Measurements from ENCODE around the gene LAMC3.

Gene LAMC3

GRCh38 chr9:131020862-131021261 lies 11.9 kb downstream of the LAMC3 start:
- H3K9me3 Mint-ChIP-seq = no peaks in the 10 kb centered on the region

DNA sequence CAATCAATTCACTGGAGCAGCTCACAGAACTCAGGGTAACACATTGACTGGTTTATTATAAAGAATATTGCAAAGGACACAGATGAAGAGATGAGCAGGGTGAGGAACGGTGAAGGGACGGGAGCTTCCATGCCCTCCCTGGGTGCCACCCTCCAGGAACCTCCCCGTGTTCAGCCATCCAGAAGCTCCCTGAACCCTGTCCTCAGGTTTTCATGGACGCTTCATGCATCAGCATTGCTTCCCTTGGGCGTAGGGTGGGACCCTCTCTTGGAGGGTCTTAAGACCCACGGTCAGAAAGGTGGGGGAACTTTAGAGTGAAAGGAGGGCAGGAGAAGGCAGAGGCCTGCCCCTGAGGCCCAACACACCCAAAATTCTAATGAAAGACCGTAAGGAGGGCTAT lies 12.8 kb downstream of the LAMC3 start:
- H3K4me3 Mint-ChIP-seq = no peak overlapping the region

More at GRCh38 chr9:131020862-131021261, 11.9 kb downstream of the LAMC3 start:
- Mint-ChIP-seq H3K4me3 (no peak overlapping the region), H3K27ac (no peak overlapping the region), H3K27me3 (peaks cover 24% of the 10 kb centered on the region), H3K4me1 (ENCODE audit: low read depth) (no peaks in the 10 kb centered on the region), H3K36me3 (ENCODE audit: low read depth) (no peaks in the 10 kb centered on the region)

GRCh38 chr9:131024978-131025868 lies 16.2 kb downstream of the LAMC3 start:
- Mint-ChIP-seq H3K4me1 (ENCODE audit: low read depth) (no peaks in the 10 kb centered on the region), H3K9me3 (no peaks in the 10 kb centered on the region), H3K27me3 (peaks cover 7% of the 10 kb centered on the region), H3K4me3 (no peak overlapping the region), H3K27ac (no peak overlapping the region), H3K36me3 (ENCODE audit: low read depth) (no peaks in the 10 kb centered on the region)

More for the DNA sequence above, 12.8 kb downstream of the LAMC3 start:
- H3K27me3 Mint-ChIP-seq = peaks cover 17% of the 10 kb centered on the region
- H3K4me1 Mint-ChIP-seq (ENCODE audit: low read depth) = no peaks in the 10 kb centered on the region
- no peaks in the 10 kb centered on the region for H3K9me3 Mint-ChIP-seq
- H3K36me3 Mint-ChIP-seq (ENCODE audit: low read depth) = no peaks in the 10 kb centered on the region
- no peak overlapping the region for H3K27ac Mint-ChIP-seq

DNA sequence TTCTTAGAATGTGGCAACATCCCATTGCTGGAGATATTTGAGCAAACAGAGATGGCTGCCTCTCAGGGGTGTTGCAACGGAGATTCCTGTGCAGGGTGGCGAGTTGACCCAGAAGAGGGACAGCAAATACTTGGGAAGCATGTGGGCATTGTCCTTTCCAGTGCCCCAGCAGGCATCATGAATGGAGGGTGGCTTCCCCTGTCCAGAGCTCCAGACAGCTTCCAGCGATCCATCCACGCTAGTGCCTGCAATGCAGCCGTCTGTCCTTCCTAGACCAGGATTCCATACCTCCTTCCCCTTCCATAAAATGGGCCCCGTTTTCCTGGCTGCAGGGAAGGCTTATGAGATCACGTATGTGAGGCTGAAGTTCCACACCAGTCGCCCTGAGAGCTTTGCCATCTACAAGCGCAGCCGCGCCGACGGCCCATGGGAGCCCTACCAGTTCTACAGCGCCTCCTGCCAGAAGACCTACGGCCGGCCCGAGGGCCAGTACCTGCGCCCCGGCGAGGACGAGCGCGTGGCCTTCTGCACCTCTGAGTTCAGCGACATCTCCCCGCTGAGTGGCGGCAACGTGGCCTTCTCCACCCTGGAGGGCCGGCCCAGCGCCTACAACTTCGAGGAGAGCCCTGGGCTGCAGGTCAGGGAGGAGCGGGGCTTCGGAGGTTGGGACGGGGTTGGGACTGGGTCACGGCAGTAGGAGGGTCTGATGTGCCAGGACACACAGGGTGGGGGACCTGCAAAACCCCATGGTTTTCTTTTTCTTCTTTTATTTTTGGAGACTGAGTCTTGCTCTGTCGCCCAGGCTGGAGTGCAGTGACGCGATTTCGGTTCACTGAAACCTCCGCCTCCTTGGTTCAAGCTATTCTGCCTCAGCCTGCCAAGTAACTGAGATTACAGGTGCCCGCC lies 17.2 kb downstream of the LAMC3 start:
- Mint-ChIP-seq H3K27ac (no peak overlapping the region), H3K4me3 (no peak overlapping the region), H3K9me3 (no peaks in the 10 kb centered on the region), H3K36me3 (ENCODE audit: low read depth) (no peaks in the 10 kb centered on the region), H3K4me1 (ENCODE audit: low read depth) (no peaks in the 10 kb centered on the region), H3K27me3 (peaks cover 3% of the 10 kb centered on the region)

GRCh38 chr9:131027048-131027871 lies 18.3 kb downstream of the LAMC3 start:
- no peaks in the 10 kb centered on the region for H3K4me1 Mint-ChIP-seq (ENCODE audit: low read depth)
- H3K27ac Mint-ChIP-seq = no peak overlapping the region
- no peaks in the 10 kb centered on the region for H3K9me3 Mint-ChIP-seq
- peaks cover 3% of the 10 kb centered on the region for H3K27me3 Mint-ChIP-seq
- H3K36me3 Mint-ChIP-seq (ENCODE audit: low read depth) = no peaks in the 10 kb centered on the region
- no peak overlapping the region for H3K4me3 Mint-ChIP-seq

DNA sequence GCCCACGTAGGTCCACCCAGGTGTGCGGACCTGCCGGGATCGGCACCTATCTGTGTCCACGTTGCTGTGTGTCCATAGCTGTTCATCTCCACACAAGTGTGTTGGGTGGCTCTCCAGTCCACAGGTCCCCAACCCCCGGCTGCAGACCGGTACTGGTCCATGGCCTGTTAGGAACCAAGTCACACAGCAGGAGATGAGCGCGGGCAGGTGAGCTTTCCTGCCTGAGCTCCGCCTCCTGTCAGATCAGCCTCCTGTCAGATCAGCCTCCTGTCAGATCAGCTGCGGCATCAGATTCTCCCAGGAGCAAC lies 18.9 kb downstream of the LAMC3 start:
- no peaks in the 10 kb centered on the region for H3K4me1 Mint-ChIP-seq (ENCODE audit: low read depth)
- no peaks in the 10 kb centered on the region for H3K9me3 Mint-ChIP-seq
- peaks cover 2% of the 10 kb centered on the region for H3K27me3 Mint-ChIP-seq
- H3K27ac Mint-ChIP-seq = no peak overlapping the region
- H3K36me3 Mint-ChIP-seq (ENCODE audit: low read depth) = no peaks in the 10 kb centered on the region
- H3K4me3 Mint-ChIP-seq = no peak overlapping the region

DNA sequence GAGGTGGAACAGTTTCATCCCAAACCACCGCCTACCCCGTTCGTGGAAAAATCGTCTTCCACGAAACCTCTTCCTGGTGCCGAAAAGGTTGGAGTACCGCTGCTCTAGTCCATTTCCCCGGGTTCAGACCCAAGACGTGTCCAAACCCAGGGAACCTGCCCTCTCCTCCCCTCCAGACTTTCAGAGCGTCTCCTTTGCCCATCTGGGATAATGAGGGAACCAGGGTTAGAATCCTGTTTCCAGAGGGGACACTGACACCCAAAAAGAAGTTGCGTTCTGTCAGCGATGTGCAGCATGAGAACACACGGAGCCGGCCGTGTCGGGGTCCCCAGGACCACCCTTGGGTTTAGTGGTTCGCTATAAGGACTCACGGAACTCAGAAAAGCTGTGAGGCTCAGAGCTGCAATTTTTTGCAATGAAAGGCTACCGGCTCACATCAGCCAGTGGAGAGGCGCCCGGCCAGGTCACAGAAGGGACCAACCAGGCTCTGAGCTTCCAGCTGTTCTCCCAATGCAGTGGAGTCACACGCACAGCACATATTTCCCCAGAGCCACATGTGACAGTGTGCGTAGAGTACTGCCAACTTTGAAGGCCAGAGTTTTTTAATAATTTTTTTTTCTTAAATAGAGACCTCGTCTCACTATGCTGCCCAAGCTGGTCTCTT lies 19.4 kb downstream of the LAMC3 start:
- Mint-ChIP-seq H3K27me3 (no peaks in the 10 kb centered on the region), H3K27ac (no peak overlapping the region), H3K36me3 (ENCODE audit: low read depth) (no peaks in the 10 kb centered on the region), H3K4me1 (ENCODE audit: low read depth) (no peaks in the 10 kb centered on the region), H3K9me3 (no peaks in the 10 kb centered on the region), H3K4me3 (no peak overlapping the region)

DNA sequence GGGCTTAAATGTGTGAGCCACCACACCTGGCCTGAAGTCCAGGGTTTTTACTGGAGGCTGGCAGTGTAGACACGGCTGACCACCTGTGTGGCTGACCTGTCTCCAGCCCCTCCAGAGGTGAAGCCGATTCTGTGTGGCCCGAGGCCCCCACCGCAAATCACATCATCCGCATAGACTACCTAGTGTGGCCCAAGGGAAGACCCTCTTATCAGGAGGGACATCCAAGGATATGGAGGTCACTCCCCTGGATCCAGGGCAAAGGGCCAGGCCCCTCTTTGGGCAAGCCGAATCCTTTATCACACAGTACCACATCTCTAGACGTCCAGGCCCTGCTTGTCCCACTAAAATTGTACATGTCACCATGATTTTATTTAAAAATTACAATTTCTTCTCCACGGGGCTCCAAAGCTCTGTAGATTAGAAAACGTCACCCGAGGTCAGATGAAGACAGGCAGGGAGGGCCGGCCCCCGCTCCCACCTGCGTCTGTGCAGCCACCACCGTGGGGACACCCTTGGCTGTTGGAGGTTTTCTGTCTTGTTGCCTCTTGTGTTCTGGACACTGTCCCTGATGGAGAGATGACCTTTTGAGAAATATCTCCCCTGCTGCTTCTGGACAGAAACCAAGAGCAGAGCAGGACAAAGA lies 20.1 kb downstream of the LAMC3 start:
- H3K4me3 Mint-ChIP-seq = no peak overlapping the region

DNA sequence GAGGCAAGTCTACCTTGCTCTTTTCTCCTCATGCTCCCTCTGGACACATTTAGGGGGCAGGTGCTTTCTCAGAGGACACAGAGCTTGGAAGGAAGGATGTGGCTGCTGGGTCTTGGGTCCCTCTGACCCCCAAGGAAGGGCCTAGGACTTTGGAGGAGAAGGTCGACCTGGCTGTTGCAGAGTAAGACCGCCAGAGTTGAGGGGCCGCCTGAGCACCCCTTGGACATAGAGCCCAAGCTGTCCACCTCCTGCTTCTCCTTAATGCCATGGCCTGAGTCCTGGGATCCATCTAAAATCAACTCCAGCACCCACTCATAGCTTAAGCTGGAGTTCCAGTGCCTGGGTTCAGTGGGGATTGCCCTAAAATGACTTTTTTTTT lies 20.6 kb downstream of the LAMC3 start:
- Mint-ChIP-seq H3K4me3 (no peak overlapping the region), H3K36me3 (ENCODE audit: low read depth) (no peaks in the 10 kb centered on the region), H3K27ac (no peak overlapping the region), H3K4me1 (ENCODE audit: low read depth) (no peaks in the 10 kb centered on the region), H3K9me3 (no peaks in the 10 kb centered on the region), H3K27me3 (no peaks in the 10 kb centered on the region)

More for the DNA sequence above, 20.1 kb downstream of the LAMC3 start:
- H3K9me3 Mint-ChIP-seq = no peaks in the 10 kb centered on the region
- no peak overlapping the region for H3K27ac Mint-ChIP-seq
- H3K27me3 Mint-ChIP-seq = no peaks in the 10 kb centered on the region
- no peaks in the 10 kb centered on the region for H3K36me3 Mint-ChIP-seq (ENCODE audit: low read depth)
- H3K4me1 Mint-ChIP-seq (ENCODE audit: low read depth) = no peaks in the 10 kb centered on the region

- Mint-ChIP-seq H3K9me3 (no peaks in the 10 kb centered on the region), H3K27ac (no peak overlapping the region), H3K36me3 (ENCODE audit: low read depth) (no peaks in the 10 kb centered on the region), H3K4me3 (no peak overlapping the region), H3K27me3 (no peaks in the 10 kb centered on the region), H3K4me1 (ENCODE audit: low read depth) (no peaks in the 10 kb centered on the region)
These were observed 21.4 kb downstream of the LAMC3 start for GRCh38 chr9:131030239-131031004.

GRCh38 chr9:131031005-131031641 lies 22.1 kb downstream of the LAMC3 start:
- Mint-ChIP-seq H3K4me1 (ENCODE audit: low read depth) (no peaks in the 10 kb centered on the region), H3K9me3 (no peaks in the 10 kb centered on the region), H3K27ac (no peak overlapping the region), H3K4me3 (no peak overlapping the region), H3K27me3 (no peaks in the 10 kb centered on the region), H3K36me3 (ENCODE audit: low read depth) (no peaks in the 10 kb centered on the region)

DNA sequence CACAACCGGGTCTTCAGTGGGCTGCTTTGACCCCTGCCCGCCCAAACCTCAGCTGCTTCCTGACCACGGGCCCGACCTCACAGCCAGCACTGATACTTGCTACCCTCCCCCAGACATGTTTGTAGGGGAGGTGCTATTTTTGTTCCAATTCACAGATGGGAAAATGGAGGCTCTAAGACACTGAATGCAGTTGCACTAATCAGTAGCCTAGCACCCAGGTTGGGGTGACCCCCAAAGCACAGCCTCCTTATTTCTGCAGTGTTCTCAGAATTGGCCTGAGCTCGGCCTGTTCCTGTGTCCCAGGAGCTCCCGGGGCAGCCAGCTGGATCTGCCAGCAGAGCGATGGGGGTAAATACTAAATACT lies 22.6 kb downstream of the LAMC3 start:
- Mint-ChIP-seq H3K4me1 (ENCODE audit: low read depth) (no peaks in the 10 kb centered on the region), H3K4me3 (no peak overlapping the region), H3K27me3 (no peaks in the 10 kb centered on the region), H3K27ac (no peak overlapping the region), H3K9me3 (no peaks in the 10 kb centered on the region), H3K36me3 (ENCODE audit: low read depth) (no peaks in the 10 kb centered on the region)

DNA sequence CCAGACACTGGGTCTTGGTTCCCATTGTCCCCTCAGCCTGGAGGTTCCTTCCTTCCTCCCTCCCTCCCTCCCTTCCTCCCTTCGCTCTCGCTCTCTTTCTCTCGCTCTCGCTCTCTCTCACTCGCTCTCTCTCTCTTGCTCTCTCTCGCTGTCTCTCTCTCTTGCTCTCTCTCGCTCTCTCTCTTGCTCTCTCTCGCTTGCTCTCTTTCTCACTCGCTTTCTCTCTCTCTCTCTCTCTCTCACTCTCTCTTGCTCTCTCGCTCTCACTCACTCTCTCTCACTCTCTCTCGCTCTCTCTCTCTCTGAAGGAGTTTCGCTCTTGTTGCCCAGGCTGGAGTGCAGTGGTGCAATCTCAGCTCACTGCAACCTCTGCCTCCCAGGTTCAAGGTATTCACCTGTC lies 23.4 kb downstream of the LAMC3 start:
- H3K4me3 Mint-ChIP-seq = no peak overlapping the region
- no peak overlapping the region for H3K27ac Mint-ChIP-seq
- no peaks in the 10 kb centered on the region for H3K27me3 Mint-ChIP-seq
- H3K36me3 Mint-ChIP-seq (ENCODE audit: low read depth) = no peaks in the 10 kb centered on the region
- H3K9me3 Mint-ChIP-seq = no peaks in the 10 kb centered on the region
- no peaks in the 10 kb centered on the region for H3K4me1 Mint-ChIP-seq (ENCODE audit: low read depth)

All from stimulated activated naive CD8-positive, alpha-beta T cell treated with anti-CD3 and anti-CD28 coated beads, Interleukin-15, Interleukin-2, amounts not matched to agents 100 ng/mL and 50 ng/mL, for 24 hours (primary cell).